Measurements from ENCODE around the gene C10orf105.

Gene C10orf105

DNA sequence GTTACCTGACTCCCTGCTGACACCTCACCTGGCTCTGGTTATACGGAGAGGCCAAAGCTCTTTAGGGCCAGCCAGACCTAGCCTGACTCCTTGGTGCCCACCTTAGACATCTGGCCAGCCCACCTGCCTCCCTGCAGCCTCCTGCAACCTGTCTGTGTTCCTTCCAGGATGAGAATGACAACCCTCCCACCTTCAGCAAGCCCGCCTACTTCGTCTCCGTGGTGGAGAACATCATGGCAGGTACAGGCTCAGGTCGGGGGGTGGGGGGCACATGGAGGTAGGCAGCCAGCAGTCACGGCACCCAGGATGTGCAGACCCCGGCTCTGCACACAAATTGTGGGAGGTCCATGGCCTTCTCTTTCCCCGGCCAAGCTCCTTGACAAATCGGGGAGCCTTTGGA lies 32.1 kb downstream of the C10orf105 start:
- no peak for DNase-seq (ENCODE audit: low read depth)
- H3K4me3 ChIP-seq (ENCODE audit: low read depth, low read length), result no peak overlapping the region

DNA sequence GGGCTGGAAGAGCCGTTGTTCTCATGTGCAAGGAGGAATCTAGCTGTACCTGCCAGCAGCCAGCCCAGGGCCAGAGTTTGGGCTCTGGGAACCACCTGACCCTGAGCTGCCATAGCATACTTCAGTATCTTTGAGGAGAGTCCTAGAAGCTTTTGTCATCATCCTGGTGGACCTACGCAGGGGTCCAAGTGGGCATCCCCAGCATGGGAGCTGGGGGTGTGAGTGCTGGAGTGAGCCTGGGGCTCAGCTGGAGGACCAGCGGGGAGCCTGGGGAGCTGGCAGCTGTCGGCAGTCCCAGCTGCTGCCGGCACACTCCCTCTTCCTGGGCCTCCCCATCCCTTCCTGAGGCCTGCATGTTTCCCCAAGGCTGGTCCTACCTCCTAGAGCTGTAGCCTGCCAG lies 32.5 kb downstream of the C10orf105 start:
- no peak for DNase-seq (ENCODE audit: low read depth)
- no peak overlapping the region for H3K4me3 ChIP-seq (ENCODE audit: low read depth, low read length)

DNA sequence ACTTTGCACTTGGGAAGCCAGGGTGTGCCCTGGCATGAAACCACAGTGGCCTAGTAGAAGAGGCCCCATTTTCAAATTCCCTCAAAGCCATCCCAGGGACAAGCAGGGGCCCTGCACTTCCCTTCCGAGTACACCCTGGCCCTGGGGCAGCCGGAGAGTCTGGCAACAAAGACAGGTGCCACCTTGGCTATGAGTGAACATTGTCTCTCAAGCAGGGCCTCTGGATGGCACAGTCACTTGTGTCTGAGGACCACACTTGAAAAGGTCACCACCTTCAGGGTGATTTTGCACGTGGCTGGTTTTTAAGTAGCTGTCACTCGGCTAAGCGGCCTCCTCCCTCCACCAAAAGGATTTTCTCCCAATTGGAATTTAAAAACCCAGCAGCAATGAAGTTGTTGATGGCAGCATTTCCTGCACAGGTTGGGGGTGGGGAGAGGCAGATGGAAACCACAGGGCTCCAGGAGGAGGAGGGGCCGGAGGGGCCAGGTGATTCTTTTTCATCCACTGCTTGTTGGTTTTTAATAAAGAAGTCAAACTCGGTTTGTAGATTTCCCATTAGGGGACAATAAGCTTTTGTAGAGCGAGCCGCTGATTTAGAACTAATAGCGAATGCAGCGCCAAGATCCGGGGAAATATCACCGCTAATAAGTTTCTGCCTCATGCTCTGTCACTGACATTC lies 33.9 kb downstream of the C10orf105 start:
- H3K4me3 ChIP-seq (ENCODE audit: low read depth, low read length), result no peak overlapping the region
- DNase-seq (ENCODE audit: low read depth), result no peak

DNA sequence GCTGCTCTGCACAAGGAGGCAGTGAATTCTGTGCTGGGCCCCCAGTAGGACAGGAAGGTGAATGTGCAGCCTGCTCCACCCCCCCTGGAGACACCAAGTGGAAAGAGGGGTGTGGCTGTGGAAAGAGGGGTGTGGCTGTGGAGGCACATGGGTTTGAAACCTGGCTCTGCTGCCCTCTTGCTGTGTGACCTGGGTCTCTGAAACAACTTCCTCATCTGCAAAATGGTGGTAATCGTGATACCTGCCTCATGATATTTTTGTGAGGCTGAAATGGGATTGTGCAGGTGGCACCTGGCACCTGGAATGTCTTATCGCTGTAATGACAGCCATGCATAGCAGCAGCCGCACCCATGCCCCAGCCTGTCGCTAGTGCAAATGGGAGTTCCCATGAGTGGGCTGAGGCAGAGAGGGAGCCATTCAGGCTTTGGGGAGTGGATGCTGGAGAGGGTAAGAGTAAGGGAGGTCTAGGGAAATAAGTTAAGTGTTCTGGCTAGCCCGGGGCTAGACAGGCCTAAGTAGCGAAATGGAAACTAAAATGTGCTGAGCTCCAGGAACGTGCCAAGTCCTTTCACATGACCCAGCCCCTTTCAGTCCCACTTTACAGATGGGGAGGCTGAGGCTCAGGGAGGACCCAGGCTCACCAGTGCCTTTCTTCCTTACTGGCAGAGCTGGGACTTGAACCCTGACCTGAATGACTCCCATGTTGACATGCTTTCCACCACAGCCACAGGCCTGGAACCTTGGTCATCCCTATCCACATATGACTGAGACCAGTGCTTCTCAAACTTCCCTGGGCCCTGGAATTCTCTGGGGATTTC lies 35.0 kb downstream of the C10orf105 start:
- no peak for DNase-seq (ENCODE audit: low read depth)
- no peak overlapping the region for H3K4me3 ChIP-seq (ENCODE audit: low read depth, low read length)

DNA sequence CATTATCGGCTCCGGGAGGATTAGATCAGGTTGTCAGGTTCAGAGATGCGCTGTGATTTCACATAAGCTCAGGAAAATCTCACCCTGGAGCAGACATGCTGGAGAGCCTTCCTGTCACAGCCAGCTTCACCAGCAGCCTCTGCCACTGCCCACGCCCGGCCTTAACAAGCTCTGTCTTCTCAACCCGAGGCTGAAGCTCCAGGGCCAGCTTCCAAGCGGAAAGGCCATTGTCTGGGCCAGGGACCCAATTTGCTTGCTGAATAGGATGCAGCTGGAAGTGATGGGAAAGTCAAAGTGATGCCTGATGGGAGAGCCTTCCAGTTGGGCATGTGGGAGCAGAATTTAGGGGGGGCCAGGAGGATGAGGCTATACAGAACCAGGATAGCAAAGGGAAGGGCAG lies 36.3 kb downstream of the C10orf105 start:
- DNase-seq (ENCODE audit: low read depth), result no peak
- no peak overlapping the region for H3K4me3 ChIP-seq (ENCODE audit: low read depth, low read length)

DNA sequence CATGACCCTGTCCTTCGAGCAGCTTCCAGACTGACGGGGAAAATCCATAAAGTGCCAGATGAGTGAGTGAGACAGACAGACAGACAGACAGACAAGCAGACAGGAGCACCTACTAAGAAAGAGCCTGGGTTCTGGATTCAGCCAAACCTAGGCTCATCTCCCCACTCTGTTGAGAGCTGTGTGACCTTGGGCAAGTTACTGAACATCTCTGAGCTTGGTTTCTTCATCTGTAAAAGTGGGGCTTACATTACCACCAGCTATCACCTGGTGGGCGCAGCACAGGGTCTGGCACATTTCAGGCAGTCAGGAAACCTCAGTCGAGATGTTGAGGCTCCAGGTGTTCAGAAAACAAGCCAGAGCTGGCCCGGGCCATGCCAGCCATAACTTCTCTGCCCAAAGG lies 37.6 kb downstream of the C10orf105 start:
- H3K4me3 ChIP-seq (ENCODE audit: low read depth, low read length), result no peak overlapping the region
- no peak for DNase-seq (ENCODE audit: low read depth)

DNA sequence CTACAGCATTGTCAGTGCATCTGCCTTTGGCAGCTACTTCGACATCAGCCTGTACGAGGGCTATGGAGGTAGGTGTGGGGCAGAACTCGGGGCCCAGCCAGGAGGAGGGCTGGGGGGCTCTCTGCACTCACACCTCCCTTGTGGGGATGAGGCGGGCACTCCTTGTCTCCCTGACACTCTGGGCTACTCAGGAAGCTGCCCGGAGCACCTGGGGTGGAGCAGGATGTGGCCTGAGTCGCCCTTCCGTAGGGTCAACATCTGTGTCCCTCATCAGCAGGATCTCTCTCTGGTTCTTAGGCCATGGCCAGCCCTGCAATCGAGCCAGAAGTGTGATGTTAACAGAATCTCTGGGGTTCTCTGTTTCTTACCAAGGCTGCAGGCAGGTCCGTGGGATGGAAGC lies 40.2 kb downstream of the C10orf105 start:
- no peak for DNase-seq (ENCODE audit: low read depth)

DNA sequence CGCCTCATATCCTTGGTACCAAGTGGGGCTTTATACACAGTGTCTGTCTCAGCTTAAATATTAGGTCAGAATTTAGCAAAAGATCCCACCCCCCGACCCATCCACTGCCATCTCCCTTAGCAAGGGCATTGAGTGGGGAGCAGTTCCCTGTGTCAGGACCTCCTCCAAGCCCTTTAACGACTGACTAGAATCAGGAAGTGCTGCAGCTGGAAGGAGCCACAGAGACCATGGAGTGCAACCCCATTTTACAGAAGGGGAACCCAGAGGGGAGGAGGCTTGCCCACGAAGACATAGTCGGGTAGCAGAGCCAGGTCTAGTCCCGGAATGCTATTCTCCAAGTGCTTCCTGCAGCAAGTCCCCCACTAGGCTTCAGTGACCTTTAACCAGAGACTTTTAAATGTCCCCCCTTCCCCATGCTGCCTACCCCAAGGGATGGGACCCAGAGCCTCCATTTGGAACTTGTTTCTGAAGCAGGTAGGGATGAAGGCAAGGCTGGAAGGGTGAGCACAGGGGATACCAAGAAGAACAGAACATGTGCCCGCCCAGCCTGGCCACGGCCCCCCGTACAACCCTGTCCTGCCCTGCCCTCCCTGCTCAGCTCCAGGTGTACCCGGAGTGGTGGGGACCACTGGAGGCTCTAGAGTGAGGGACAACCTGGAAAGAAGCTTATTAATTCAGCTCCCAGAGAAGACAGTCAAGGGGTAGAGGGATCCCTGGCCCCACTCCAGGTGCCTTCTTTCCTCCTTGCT lies 41.3 kb downstream of the C10orf105 start:
- no peak for DNase-seq (ENCODE audit: low read depth)

More for the DNA sequence above, 40.2 kb downstream of the C10orf105 start:
- no peak overlapping the region for H3K4me3 ChIP-seq (ENCODE audit: low read depth, low read length)

DNA sequence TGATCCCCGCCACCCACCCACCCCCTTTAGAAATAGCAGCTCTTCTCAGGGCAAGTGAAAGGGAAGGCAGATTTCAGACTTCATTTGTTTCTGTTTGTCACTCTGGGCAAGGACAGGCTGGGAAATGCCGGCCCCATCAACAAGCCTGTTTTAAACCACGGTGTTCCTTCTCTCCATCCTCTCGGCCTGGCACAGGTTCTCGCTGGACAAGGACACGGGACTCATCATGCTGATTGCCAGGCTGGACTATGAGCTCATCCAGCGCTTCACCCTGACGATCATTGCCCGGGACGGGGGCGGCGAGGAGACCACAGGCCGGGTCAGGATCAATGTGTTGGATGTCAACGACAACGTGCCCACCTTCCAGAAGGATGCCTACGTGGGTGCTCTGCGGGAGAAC lies 42.3 kb downstream of the C10orf105 start:
- DNase-seq (ENCODE audit: low read depth), result no peak

More for the DNA sequence above, 41.3 kb downstream of the C10orf105 start:
- H3K4me3 ChIP-seq (ENCODE audit: low read depth, low read length), result no peak overlapping the region

DNA sequence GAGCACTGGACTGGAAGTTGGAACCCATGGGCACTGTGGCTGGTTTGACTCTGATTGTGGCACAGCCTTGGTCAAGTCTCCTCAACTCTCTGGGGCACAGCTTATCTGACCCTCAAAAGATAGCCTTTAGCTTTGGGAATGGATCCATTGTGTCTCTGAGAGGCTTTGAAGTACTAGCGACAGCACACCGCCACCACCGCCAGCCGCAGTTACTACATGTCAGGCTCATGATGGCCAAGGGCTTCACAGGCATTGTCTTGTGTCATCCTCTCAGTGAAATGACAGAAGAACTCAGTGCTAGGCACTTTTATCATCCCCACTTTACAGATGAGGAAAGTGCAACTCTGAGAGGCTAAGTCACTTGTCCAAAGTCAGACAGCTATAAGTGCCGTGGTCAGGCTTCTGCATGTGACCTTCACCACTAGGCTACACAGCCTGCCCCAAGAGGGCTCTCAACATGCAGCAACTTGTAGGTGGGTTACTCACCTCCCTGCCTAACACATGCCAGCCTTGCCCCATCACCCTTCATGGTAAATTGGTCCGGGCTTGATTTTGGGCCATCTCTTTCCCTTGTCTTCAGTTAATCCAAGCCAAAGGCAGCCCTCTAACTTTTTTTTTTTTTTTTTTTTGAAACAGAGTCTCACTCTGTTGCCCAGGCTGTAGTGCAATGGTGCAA lies 44.1 kb downstream of the C10orf105 start:
- no peak for DNase-seq (ENCODE audit: low read depth)
- H3K4me3 ChIP-seq (ENCODE audit: low read depth, low read length), result no peak overlapping the region

More for the DNA sequence above, 42.3 kb downstream of the C10orf105 start:
- no peak overlapping the region for H3K4me3 ChIP-seq (ENCODE audit: low read depth, low read length)

DNA sequence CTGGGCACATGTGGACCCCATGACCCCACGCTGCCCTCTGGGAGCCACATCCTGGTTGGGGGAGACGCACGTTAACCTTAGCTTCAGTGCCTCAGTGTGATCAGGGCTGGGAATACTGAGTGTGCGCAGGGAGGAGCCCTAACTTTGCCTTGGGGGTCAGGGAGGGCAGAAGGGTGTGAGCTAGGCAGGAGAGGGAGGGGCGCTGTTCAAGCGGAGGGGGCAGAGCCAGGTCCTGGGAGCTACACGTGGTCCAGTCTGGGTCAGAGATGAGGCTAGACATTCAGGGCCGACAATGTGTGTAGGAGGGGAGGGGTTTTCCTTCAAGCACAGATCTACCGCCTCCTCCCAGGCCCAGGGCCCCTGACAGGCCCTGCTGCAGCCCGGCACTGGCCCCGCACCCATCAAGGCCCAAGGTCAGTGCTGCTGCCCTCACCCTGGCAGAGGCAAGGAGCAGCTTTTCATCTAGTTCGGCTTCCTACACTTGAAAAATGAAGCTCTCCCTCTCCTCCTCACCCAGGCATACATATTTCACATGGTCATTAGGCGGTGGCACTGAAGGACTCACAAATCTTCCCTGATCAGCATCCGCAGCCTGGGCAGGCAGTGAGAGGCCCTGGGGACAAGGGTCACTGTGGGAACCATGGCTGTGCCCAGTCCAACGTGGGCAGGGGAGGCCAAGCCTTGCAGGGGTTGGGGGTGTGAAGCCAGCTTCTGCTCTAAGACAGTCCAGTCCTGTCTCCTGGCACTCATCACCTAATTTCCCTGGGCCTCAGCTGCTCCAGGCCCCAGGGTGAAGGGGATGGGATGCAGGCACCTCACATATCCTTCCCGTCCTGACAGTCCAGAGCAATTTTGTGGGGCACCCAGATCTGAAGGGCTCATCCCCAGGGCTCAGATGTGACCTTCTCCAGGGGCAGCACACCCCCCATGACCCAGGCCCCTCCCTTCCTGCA lies 47.3 kb downstream of the C10orf105 start:
- H3K4me3 ChIP-seq (ENCODE audit: low read depth, low read length), result no peak overlapping the region
- DNase-seq (ENCODE audit: low read depth), result no peak

DNA sequence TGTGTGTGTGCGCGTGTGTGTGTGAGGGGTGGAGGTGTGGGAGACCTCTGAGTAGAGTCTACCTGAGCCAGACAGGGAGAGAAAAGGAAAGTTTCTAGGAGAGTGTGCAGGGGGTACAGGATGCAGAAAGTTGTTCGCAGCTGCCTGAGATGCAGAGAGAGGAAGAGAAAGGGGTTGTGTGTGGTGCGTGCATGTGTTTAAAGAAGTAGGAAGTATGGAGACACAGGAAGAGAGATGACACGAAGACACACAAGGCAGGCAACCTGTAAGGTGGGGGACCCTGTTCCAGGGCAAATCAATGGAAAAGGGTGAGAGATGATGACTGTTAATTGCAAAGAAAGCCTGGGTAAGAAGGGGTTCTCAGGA lies 52.2 kb downstream of the C10orf105 start:
- no peak overlapping the region for H3K4me3 ChIP-seq (ENCODE audit: low read depth, low read length)
- DNase-seq (ENCODE audit: low read depth), result no peak

DNA sequence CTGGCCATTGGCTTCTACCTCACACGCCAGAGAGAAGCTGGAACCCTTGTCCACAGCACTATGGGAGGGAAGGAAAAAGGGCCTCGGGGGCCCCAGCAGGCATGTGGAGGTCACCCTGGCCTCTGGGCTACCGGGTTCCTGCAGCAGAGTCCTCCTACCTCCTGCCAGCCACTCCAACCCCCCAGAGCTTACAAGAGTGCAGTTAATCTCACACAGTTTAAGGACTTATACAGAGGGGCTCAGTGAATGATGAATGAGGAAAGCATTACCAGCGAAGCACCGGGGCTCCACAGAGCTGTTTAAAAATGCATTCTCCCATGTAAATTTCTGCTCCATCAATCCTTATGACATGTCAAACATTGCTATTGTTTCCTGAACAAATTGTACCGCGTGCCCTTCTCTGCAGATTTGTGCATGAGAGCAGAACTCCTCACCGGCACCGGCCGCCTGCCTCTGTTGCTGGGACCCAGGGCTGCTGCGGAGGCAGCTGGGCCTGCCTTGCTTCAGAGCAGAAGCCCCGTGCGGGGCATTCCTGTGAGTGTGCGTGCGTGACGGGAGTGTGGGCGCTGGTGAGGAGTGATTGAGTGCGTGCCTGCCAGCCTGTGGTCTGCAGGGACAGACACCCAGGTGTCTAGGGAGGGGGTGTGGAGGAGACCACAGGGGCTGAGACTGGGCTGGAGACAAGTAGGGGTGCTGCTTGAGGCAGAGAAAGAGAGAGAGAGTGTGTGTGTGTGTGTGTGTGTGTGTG lies 52.8 kb downstream of the C10orf105 start:
- H3K4me3 ChIP-seq (ENCODE audit: low read depth, low read length), result no peak overlapping the region
- DNase-seq (ENCODE audit: low read depth), result no peak

DNA sequence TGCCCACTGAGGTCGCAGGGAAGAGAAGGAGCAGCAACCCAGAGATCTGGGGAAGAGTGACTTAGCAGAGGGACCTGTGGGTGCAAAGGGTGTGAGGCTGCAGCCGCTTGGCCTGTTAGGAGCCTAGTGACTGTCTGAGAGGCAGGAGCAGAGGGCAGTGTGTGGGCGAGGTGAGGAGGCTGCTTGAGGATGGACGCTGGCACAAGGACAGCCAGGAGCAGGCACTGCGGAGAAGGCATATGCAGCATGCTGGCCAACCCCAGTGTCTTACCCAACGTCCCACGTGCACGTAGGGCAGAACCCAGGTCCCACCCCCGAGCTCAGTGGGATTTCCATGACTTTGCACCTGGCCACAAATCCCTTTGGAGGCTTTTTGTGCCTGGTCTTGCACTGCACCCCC lies 54.1 kb downstream of the C10orf105 start:
- H3K4me3 ChIP-seq (ENCODE audit: low read depth, low read length), result no peak overlapping the region
- no peak for DNase-seq (ENCODE audit: low read depth)

DNA sequence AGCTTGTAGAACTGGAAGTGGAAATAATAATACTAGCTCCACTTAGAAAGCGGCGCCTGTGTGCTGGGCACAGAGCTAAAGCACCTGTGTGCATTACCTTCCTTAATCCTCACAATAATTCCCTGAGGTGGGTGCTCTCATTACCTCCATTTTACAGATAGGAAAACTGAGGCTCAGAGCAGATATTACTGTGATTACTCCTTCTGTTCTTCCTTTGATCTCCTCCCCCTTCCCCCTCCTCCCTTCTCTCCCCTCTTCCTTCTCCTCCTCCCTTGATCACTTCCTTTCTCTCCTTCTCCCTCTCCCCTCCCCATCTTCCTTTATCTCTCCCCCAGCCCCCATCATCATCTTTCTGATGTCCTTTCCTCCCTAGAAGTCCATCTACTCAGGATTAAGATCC lies 55.0 kb downstream of the C10orf105 start:
- no peak for DNase-seq (ENCODE audit: low read depth)
- H3K4me3 ChIP-seq (ENCODE audit: low read depth, low read length), result no peak overlapping the region

DNA sequence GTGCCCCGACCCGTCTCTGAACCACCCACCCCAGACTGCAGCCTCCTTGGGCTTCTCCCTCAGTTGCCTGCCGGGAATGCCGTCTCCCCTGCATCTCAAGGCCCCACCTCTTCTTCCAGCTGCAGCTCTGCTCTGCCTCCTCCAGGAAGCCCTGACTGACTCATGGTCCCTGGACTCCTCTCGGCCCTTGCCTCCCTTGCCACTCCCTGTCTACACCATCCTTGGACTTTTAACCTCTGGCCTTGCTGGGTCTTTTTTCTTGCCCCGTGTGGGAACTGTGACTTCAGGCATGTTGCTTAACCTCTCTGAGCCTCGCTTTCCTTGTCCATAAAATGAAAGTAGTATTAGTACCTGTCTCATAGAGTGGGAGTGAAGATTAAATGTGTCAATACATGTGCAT lies 56.3 kb downstream of the C10orf105 start:
- DNase-seq (ENCODE audit: low read depth), result no peak
- no peak overlapping the region for H3K4me3 ChIP-seq (ENCODE audit: low read depth, low read length)

DNA sequence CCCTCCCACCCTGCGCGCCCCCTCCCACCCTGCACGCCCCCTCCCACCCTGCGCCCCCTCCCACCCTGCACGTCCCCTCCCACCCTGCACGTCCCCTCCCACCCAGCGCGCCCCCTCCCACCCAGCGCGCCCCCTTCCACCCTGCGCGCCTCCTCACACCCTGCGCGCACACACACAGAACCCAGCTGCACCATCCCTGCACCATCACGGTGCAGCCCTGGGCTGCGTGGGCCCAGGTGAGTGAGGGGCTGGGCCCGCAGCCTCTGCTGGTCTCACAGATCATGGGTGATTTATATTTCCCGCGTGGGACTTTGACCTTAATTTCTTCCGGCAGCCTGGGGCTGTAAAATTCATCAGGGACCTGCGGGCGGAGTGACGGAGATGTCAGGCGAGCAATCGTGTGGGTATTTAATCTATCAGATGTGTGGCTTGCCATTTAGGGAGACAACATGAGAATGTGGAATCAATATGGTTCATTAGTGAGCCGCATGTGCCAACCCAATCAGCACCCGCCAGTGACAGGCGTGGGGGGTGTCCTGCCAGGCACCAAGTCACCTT lies 57.7 kb downstream of the C10orf105 start:
- no peak for DNase-seq (ENCODE audit: low read depth)
- no peak overlapping the region for H3K4me3 ChIP-seq (ENCODE audit: low read depth, low read length)

Data from skeletal muscle cell (primary cell).